LNCaP clone FGC (cell line): ENCODE results near the gene HELZ.

ENCODE experiments used
- DNase-seq: peaks from one replicate; pipeline ENCODE4 v3.0.0-alpha.2; 2011; ENCODE audit warnings: low read depth
- H3K4me3 ChIP-seq: 2 replicates; pipeline ENCODE4 v1.5.1; 2011; ENCODE audit warnings: mild to moderate bottlenecking, low read depth, low read length, control low read depth
- CTCF ChIP-seq: IDR thresholded peaks from 2 replicates; pipeline ENCODE4 v1.5.1; 2012; ENCODE audit warnings: mild to moderate bottlenecking; ENCODE audit not compliant: control insufficient read depth, insufficient read depth; ENCODE audit errors: extremely low read depth

HELZ gene

DNA sequence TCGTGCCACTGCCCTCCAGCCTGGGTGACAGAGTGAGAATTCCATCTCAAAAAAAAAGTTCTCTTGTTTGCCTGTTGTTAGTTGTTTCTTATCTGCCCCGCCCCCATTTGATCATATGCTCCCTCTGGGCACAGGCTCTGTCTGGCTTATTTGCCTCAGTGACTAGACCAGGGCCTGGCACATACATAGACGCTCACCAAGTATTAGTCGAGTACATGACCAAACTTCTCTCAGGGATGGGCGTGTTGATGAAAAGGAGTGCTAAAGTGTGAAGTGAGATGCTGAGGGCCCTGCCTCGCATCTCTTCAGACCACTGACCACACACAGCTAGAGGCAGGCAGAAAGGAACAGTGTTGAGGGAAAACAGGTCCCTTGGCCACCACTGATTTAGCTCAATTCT, 3.3 kb upstream of the HELZ start:
- no peak for TF ChIP-seq CTCF
- H3K4me3 ChIP-seq, result no peak overlapping the region
- DNase-seq, result no peak

GRCh38 chr17:67247416-67247900, 2.5 kb upstream of the HELZ start:
- no peak for DNase-seq
- TF ChIP-seq CTCF, result no peak
- H3K4me3 ChIP-seq, result no peak overlapping the region

GRCh38 chr17:67246653-67247415, 1.8 kb upstream of the HELZ start:
- no peak overlapping the region for H3K4me3 ChIP-seq
- DNase-seq, result no peak
- TF ChIP-seq CTCF, result no peak

GRCh38 chr17:67246403-67246652, 1.3 kb upstream of the HELZ start:
- no peak for TF ChIP-seq CTCF
- H3K4me3 ChIP-seq, result peak overlapping the region; percentile 90
- DNase-seq, result no peak

- TF ChIP-seq CTCF, result no peak
- H3K4me3 ChIP-seq, result peak overlapping the region; percentile 90
- DNase-seq, result no peak
Observed at GRCh38 chr17:67245694-67246402, 852 bp upstream of the HELZ start.

DNA sequence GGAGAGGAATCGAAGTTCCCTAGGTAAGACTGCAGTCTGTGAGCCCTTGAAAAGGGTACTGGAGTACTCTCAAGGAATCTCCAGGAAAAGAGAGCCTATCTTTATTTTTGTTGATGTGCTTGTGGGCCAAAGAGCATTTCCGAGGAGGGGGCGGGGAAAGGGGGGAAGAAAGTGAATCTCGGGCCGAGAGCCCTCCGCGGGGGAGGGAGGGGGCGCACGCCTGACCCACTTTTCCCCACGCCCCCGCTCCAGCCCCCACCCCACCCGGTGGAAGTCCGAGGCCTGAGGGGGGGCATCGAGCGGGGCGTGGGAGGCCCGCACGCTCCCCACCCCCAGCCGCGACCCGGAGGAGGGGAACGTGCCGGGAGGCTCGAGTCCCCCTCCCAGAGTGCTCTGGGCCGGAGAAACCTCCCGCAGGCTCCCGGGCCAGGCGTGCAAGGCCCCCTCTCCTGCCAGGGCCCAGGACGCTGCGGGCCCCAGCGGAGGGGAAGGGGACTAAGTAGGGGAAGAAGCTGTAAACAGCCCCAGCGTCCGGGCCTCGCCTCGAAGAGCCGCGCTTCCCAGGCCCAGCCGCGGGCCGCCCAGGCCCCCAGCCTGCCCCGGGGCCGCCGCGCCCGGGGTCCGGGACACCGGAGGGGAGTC, 444 bp downstream of the HELZ start:
- no peak for DNase-seq
- H3K4me3 ChIP-seq, result peak overlapping the region; percentile 90
- no peak for TF ChIP-seq CTCF
